Measurements from ENCODE around the gene AGPAT2.

DNA sequence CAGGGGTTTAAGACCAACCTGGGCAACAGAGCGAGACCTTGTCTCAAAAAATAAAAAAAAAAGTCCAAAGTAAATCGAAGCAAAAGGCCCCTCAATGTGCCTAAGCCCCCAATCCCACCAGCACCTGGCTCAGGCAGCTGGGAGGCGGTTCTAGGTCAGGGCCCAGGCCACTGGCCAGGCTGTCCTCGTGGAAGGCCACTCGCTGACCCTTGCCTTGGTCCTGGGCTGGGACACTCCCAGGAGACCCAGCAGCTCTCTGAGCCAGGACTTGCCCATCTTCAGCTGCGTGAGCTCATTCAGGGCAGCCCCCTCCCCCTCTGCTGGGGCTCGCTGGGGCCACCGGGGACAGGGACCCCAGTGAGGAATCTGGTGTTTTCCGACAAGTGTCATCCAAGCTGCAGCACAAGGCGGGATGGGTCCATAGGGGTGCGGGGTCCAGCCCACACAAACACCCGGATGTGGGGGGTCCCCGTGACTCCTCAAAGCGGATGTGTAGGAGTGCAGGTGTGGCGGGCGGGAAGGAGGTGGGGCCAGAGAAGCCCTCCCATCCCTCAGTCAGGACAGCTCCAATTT, 4.0 kb downstream of the AGPAT2 start:
- TF ChIP-seq, protein P1, sequence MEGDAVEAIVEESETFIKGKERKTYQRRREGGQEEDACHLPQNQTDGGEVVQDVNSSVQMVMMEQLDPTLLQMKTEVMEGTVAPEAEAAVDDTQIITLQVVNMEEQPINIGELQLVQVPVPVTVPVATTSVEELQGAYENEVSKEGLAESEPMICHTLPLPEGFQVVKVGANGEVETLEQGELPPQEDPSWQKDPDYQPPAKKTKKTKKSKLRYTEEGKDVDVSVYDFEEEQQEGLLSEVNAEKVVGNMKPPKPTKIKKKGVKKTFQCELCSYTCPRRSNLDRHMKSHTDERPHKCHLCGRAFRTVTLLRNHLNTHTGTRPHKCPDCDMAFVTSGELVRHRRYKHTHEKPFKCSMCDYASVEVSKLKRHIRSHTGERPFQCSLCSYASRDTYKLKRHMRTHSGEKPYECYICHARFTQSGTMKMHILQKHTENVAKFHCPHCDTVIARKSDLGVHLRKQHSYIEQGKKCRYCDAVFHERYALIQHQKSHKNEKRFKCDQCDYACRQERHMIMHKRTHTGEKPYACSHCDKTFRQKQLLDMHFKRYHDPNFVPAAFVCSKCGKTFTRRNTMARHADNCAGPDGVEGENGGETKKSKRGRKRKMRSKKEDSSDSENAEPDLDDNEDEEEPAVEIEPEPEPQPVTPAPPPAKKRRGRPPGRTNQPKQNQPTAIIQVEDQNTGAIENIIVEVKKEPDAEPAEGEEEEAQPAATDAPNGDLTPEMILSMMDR (IDR thresholded peaks at IDR 0.05) = no peak
- TF ChIP-seq, protein P2, sequence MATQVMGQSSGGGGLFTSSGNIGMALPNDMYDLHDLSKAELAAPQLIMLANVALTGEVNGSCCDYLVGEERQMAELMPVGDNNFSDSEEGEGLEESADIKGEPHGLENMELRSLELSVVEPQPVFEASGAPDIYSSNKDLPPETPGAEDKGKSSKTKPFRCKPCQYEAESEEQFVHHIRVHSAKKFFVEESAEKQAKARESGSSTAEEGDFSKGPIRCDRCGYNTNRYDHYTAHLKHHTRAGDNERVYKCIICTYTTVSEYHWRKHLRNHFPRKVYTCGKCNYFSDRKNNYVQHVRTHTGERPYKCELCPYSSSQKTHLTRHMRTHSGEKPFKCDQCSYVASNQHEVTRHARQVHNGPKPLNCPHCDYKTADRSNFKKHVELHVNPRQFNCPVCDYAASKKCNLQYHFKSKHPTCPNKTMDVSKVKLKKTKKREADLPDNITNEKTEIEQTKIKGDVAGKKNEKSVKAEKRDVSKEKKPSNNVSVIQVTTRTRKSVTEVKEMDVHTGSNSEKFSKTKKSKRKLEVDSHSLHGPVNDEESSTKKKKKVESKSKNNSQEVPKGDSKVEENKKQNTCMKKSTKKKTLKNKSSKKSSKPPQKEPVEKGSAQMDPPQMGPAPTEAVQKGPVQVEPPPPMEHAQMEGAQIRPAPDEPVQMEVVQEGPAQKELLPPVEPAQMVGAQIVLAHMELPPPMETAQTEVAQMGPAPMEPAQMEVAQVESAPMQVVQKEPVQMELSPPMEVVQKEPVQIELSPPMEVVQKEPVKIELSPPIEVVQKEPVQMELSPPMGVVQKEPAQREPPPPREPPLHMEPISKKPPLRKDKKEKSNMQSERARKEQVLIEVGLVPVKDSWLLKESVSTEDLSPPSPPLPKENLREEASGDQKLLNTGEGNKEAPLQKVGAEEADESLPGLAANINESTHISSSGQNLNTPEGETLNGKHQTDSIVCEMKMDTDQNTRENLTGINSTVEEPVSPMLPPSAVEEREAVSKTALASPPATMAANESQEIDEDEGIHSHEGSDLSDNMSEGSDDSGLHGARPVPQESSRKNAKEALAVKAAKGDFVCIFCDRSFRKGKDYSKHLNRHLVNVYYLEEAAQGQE (IDR thresholded peaks at IDR 0.05; ENCODE audit: insufficient read depth in 1 of 2, low read depth in 2 of 2, low read length in 1 of 2) = no peak
- TF ChIP-seq POLR2AphosphoS5 (IDR thresholded peaks at IDR 0.05; ENCODE audit: low read depth, low read length) = no peak
- TF ChIP-seq TCF7L2 (IDR thresholded peaks at IDR 0.05; ENCODE audit: low read depth, low read length) = no peak
- no peak for TF ChIP-seq SIN3A (IDR thresholded peaks at IDR 0.05; ENCODE audit: borderline replicate concordance, insufficient read depth, low read depth, low read length)
